HS-27A (cell line): Measurements from ENCODE around the gene TMEM178A.
"Not testable (repeated sequence)": the region's sequence is repeated elsewhere in the genome, so short reads cannot be mapped to it uniquely, and the experiment has no call there.

Source experiments
- DNase-seq: peaks from one replicate; pipeline ENCODE4 v3.0.0-alpha.2; 2012; ENCODE audit warnings: low read depth, missing footprints

The TMEM178A gene

DNA sequence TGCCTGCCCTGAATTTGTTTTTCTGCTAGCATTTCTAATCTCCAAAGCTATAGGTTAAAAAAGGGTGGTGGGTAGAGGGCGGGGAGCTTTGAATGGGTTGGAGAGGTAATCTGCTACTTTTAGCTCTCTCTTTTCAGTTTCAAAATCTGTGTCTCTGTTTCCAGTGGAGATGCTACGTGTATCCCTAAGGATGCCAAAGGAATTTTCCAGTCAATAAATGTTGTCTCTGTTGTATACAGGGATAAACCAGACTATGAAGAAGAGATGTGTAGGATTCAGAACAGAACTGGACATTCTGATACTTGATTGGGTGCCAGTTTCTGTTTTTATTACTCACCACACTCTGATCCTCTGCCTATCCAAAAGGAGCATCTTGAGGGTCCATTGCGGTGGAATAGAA is 50.1 kb downstream of the TMEM178A start:
- DNase-seq: no peak

DNA sequence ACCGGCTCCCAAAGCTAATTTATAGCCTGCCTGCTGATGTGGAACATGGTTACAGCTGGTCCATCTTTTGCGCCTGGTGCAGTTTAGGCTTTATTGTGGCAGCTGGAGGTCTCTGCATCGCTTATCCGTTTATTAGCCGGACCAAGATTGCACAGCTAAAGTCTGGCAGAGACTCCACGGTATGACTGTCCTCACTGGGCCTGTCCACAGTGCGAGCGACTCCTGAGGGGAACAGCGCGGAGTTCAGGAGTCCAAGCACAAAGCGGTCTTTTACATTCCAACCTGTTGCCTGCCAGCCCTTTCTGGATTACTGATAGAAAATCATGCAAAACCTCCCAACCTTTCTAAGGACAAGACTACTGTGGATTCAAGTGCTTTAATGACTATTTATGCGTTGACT is 51.4 kb downstream of the TMEM178A start:
- no peak for DNase-seq

DNA sequence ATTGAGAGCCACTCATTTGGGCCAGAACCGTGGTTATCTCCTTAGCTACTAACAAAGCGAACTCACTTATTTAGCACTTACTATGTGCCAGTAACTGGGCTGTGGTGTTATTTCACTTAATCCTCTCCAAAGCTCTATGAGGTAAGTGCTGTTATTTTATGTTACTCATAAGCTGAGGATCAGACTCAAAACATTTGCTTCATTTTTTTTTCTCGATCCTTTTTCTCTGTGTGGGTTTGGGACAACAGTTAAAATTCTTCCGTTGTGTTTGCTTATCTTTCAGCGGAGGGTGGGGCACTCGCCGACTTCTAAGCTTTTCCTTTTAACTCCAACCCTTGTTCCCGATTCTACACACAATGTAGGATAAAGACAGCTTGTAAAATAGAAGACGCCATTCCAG is 52.8 kb downstream of the TMEM178A start:
- DNase-seq: no peak

DNA sequence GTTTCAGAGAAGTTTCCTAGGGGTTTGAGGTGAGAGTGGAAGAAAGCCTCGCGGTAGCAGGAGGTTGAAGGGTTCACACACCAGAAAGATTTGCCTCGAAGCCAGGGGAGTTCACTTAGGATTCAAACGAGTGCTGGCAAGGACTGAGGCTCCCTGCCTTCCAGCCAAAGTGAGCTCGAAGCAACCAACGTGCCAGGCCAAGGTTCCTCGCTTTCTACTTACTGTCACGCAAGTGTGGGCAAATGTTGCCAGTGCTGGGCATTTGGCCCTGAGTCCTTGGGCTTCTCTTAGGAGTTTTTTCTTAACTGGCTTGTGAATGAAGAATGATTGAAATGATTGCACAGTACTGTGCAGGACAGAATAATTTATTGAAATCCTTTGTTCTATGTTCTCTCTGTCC is 53.6 kb downstream of the TMEM178A start:
- DNase-seq: no peak

DNA sequence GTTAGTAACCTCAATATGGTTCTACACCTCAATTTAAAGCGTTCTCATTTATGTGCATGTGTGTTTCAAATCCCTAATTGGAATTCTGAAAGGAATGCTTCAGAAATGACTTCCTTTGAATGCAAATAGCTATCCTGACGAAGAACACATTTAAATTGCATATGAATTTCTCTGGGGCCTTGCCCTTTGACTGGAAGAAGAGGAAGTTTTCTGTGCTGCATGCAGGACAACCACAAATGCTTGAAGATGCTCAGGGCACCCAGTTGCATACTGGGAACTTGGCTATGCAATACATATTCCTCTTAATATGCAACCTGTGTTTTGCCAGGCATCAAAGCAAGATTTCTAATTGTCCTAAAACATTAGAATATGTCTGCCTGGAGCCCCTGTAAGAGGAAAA is 55.3 kb downstream of the TMEM178A start:
- no peak for DNase-seq

DNA sequence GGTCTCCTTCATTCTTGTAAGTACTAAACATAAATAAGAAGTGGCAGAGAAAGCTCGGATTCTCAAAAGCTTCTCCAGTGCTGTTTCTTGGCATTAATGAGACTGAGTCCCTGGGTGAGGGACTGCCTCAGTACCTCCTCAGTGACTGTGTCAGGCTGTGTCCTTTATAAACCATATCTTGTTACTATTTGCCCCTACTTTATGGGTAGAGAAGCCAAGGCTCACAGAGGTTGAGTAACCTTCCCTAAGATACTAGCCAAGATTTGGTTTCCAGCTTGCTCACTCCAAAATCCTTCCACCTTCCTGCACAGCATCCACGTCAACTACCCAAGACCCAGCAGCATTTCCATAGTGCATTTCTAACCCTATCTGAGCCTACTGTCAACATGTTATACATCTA is 57.8 kb downstream of the TMEM178A start:
- no peak for DNase-seq

DNA sequence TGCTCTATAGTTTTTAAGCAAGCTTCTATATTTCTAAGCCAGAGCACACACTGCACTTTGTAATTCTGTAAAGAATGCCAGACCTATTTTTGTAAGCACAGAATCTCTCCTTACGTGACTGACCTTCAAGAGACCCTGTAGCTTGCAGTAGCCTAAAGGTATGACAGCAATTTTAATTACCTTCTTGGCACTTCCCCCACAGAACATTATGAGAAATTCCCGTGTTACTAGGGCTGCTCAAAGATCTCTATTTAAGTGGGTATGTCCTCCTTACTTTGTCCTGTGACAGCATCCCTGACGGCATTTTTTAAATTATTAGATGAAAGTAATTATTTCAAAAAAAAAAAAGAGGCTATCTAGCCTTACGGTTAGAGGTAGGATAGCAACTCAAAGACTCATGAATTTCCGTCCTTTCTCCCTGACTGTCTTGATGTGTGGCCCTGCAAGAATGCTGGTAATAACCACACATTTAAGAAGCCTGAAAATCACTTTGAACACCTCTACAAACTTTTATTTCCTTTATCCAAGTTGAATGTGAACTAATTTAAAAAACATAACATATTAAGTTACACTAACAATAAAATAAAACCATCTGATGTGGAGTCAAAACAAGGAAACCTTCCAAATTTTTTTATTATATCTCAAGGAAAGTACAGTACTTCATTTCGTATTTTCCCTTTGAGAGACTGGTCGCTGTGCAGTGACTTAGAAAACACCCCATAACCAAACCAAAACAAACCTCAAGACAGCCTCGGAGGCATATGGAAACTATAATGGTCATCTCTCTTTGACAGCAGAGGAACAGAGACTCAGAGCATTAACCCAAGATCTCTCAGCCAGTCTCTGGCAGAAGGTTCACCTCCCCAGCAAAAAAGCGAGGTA is 58.5 kb downstream of the TMEM178A start:
- no peak for DNase-seq

DNA sequence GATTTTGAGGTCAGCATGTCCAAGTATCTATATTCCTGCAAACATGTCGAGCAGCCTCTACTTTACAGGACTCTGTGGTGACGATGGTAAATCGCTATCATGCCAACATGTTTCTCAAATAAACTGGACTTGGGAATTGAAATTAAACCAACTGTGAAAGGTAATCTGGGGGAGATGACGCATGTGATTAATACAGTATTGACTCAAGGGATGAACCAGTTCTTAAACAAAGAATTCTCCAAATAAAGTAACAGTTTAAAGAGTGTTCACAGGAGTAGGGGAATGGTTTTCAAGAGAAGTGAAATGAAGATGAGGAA is 59.1 kb downstream of the TMEM178A start:
- no peak for DNase-seq

DNA sequence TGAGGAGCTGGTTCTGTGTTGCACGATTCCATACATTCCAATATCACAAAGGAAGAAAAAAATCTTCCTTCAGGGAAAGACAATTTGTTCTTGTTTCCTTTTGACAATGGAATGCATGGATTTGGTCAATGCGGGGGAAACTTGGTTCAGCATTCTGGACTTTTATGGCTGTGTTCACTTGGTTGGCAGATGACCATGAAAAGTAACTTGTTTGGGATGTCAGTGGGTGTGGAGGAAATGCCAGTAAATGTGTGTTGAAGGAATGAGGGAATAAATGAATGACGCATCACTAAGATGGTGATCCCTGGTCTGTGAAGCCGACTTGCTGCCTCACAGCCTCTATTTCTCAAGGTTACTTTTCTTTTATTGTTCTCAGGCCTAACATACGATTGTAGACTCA is 59.7 kb downstream of the TMEM178A start:
- no peak for DNase-seq

DNA sequence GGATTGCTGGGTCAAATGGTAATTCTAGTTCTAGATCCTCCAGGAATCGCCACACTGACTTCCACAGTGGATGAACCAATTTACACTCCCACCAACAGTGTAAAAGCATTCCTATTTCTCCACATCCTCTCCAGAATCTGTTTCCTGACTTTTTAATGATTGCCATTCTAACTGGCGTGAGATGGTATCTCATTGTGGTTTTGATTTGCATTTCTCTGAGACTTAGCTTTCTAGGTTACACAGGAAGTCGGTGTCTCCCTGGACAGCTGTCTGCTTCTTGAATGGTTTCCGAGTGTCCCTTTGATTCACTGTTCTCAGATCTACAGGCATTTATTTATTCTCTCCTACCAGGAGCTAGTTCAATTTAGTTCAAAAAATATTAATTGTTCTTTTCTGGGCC is 62.4 kb downstream of the TMEM178A start:
- DNase-seq: not testable (repeated sequence)

DNA sequence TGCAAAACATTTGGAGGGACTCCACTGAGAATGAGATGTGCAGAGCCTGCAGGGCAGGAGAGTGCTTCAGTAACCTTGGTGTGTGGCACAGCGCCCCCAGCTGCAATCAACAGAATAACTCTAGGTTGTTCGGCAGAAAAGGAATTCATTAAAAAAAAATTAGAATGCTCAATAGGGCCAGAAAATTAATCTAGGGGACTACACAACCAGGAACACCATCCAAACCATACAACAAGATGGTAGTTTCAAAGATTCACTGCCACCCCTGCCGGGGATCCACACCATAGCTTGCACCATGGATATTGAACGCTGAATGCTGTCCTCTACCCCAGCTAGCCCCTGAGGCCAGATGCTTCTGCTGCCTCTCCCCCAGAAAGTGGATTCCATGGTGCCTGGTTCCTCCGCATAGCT is 63.2 kb downstream of the TMEM178A start:
- DNase-seq: no peak

DNA sequence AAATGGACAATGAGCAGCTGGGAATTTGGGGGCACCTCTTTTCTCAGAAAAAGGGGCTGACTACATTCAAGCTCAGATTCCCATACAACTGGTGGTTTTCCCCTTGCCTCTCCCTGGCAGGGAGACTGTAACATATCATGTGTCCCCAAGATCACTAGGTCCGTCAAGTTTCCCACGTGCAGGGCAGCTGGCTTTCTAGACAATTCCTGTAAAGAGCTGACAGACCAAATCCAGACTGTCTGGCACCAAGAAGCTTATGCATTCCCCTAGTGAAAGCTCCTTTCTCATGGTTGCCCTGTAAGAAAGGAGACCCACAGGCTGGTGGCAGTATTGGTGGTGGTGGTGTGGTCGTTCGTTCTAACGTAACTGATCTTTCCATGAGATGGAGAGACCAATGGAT is 64.6 kb downstream of the TMEM178A start:
- DNase-seq: no peak

DNA sequence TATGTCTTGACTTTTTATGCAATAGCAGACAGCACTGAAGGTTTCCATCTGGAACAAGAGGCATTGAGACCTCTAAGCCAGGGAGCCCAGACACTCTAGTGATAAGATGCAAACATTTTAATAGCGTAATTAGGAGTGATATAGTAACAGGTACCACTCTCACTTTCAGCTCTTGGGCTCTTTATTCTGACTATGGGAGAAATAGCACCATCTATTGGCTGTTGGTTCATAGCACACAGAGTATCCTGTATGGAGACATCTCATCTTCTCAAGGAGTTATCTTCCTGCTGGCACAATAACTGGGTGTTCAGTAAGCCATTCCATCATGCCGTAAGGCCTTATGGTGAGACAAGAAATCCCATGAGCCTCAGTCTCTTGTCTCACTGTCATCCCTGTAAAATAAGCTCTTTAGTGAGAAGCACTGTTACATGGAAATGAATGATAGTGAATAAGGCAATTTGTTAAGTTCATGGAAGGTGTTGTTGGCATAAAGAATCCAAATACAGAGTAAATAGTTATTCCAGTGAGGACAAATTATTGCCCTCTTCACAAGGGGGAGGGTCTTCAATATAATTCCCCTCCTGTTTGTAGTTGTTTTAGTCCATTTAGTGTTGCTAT is 65.1 kb downstream of the TMEM178A start:
- DNase-seq: no peak

DNA sequence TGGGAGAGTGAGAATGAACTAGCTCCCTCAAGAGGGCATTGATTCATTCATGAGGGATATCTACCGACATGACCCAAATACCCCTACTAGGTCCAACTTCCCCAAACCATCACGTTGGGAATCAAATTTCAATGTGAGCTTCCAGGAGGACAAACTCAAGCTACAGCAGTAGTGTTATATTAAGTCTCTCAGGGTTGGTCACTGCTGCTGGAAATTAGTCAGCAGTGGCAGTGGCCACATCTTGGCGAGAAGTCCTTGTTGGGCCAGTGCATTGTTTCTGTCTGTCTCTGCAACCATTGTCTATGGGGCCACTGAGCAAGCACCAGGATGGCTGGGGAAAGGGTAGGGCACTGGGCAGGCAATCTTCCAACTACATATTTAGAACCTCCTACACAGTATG is 65.8 kb downstream of the TMEM178A start:
- DNase-seq: no peak

DNA sequence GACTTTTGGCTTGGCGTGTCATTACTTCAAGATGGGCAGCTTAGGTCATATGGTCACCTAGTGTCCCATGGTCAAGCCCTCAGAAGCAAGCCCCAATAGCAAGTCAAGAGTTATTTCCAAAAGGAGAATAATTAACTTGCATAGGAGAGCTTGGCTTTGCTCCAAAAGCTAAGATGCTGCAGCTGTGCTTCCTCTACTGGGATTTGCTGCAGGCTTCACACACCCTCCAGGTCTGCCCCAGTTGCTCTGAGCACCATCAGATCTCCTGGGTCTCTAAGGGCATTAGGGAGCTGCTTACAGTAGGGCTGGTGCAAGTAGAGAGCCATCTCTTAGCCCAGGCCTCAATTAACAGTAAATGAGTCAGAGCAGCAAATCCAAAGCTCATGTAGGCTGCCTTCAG is 66.8 kb downstream of the TMEM178A start:
- no peak for DNase-seq

DNA sequence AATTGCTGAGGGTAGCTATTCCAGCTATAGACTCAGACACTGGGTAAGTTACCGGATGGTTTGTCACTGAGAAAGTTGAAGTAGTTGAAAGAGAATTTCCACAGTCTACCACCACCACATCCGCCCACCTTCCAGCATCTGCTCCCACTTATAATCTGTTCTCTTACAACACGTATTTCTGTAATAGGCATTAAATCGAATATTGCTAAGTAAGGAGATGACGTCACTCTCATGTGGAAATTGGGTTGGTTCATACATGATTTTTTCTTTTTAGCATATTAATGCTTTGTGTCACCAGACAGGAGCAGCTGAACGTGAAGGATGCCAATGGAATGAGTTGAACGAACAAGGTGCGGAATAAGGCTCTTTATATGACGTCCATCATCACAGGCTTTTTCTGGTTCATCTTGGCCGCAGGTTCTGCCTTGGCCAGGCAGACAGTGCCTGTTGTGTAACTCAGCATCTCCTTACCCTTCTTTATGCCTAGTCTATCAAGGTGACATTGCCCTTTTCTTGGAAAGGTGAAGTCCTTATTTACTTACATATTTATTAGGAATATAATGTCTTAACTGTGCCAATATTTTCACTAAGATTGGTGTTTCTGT is 67.5 kb downstream of the TMEM178A start:
- DNase-seq: no peak

DNA sequence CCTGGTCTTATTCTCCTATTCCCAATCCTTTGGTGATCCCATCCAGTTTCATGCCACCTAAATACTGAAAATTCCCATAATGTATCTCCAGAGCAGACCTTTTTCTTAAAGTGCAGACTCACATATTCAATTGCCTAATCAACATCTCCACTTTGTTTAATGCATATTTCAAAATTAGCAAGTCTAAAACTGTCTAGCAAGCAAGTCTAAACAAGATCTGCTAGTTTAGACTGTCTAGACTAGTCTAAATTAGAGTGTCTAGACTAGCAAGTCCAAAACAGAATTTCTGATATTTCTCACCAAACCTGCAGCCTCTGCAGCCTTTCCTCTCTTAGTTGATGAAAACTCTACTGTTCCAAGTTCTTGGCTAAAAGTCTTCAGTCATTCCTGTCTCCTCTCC is 68.7 kb downstream of the TMEM178A start:
- no peak for DNase-seq

DNA sequence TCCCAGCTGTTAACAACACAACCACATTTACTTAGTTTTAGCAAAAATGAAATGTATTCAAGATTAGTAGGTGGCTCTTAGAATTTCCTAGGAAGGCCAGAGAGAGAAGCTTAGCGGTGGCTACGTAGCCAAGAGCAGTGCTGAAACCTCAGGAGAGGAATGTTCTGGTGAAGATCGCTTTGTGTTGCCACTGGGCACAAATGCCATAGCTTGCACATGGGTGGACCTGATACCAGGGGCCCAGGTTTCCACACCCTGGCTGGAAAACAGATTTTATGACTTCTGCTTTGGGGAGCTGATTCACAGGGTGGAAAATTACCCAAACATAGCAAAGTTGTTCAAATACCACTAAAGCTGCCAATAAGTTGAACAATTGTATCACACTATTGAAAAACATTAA is 69.9 kb downstream of the TMEM178A start:
- DNase-seq: no peak

DNA sequence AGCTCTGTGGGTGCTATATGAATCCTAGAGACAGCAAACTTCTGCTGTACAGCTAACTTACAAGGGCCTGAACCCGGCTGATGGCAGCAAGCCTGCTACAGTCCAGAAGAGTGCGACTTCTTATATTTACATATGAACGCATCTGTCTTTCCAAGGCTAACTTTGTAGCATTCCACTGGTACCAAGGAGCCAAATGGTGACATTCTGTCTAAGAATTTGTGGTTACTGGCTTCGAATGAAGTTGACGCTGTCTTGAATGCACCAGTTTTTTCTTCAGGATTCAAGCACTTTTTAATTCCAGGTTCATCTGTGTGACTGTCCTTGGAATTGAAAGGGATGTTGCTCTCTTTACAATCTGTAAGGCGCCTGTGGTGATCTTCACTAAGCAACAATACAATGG is 70.9 kb downstream of the TMEM178A start:
- DNase-seq: peak; percentile 69

DNA sequence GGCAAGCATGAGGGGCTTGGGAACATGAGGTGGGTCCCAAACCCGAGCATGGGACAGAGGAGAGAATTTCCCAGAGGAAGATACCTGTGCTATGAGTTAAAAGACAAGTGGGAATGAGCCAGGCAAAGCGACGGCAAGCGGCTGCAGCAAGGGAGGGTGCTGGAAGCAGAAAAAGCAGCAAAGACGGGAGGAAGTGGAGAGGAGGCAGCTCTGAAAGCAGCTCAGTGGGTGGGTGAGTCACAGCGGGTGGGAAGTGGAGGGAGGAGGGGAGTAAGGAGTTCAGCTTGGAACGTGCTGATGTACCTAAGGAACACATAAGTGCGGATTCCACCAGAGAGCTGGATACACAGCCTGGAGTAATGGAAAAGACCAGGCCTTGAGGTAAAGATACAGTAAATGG is 71.9 kb downstream of the TMEM178A start:
- no peak for DNase-seq

DNA sequence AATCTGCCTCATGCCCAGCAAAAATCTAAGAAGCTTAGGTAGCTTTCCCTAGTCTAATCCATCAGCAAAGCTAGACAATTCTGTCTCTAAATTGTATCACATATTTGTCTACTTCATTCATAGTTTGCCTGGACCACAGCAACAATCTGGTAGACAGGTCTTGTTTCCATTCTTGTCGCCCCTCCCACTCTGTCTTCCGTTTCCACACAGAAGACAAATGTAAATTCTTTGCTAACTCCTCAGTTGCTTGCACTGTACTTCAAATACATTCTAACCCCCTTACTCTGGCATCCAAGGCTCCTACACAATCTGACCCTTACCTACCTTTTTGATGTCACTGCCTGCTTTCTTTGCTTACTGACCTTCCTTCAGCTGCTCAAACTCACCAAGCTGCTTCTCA is 73.2 kb downstream of the TMEM178A start:
- no peak for DNase-seq

DNA sequence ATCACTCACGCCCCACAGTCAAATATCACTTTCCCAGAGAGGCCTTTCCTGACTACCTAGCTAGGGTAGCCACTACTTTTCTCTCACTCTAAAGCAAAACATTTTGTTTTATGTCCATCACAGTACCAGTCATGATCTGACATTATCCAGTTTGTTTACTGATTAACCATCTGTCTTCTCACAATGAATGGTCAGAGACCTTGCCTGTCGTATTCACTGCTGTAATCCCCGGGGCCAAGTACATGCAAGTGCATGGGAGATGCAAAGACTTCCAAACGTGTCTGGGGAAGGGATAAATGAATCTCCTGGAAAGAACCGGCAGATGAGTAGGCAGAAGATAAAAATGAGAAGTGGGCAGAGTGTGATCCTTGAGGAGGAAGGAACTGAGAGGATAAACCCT is 73.7 kb downstream of the TMEM178A start:
- no peak for DNase-seq

DNA sequence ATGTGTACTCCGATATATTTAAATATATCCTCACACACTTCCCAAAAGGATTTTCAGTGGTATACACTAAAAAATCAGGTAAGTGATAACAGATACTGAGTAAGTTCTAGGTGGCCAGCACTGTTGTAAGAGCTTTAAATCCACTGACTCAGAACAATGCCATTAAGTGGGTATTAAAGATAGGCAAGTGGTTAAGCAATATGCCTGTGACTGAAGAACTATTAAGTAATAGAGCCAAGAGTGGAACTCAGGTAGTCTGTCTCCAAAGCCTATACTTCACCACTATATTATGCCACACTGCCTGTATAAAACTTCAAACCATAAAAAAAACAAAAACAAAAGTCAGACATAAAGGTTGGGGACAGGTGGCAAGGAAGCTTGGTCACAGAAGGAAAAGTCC is 76.2 kb downstream of the TMEM178A start:
- no peak for DNase-seq
